GM18519 (cell line): Measurements from ENCODE around the gene CCRL2.
"Not testable (repeated sequence)": the region's sequence is repeated elsewhere in the genome, so short reads cannot be mapped to it uniquely, and the experiment has no call there.

ENCODE experiments used
- ATAC-seq: cut with Tn5 transposase; IDR thresholded peaks from one replicate; pipeline ENCODE4 v1.9.1; 2021; ENCODE audit warnings: mild to moderate bottlenecking, moderate library complexity; ENCODE audit not compliant: unreplicated experiment, low FRiP score

CCRL2 gene

GRCh38 chr3:46401579-46401978 lies 5.5 kb upstream of the CCRL2 start:
- ATAC-seq: no peak

DNA sequence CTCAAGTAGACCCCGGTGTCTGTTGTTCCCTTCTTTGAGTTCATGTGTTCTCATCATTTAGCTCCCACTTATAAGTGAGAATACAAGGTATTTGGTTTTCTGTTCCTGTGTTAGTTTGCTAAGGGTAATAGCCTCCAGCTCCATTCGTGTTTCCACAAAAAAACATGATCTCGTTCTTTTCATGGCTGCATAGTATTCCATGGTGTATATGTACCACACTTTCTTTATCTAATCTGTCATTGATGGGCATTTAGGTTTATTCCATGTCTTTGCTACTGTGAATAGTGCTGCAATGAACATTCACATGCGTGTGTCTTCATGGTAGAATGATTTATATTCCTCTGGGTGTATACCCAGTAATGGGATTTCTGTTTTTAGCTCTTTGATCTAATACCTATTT lies 4.2 kb upstream of the CCRL2 start:
- ATAC-seq: not testable (repeated sequence)

GRCh38 chr3:46405301-46406019 lies 1.6 kb upstream of the CCRL2 start:
- ATAC-seq: no peak

- ATAC-seq: no peak
Observed at GRCh38 chr3:46406443-46406787, 644 bp upstream of the CCRL2 start.

DNA sequence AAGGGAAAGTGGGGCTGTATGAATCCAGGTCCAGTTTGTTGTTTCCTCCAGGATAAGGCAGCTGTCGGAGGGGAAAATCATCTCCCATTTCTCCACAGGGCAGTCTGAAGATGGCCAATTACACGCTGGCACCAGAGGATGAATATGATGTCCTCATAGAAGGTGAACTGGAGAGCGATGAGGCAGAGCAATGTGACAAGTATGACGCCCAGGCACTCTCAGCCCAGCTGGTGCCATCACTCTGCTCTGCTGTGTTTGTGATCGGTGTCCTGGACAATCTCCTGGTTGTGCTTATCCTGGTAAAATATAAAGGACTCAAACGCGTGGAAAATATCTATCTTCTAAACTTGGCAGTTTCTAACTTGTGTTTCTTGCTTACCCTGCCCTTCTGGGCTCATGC lies 911 bp downstream of the CCRL2 start:
- no peak for ATAC-seq

- ATAC-seq: no peak
Observed at GRCh38 chr3:46408853-46409252, 1.8 kb downstream of the CCRL2 start.

GRCh38 chr3:46409739-46410489 lies 2.9 kb downstream of the CCRL2 start:
- no peak for ATAC-seq

GRCh38 chr3:46410669-46411068 lies 3.6 kb downstream of the CCRL2 start:
- no peak for ATAC-seq

GRCh38 chr3:46411271-46411670 lies 4.2 kb downstream of the CCRL2 start:
- no peak for ATAC-seq

DNA sequence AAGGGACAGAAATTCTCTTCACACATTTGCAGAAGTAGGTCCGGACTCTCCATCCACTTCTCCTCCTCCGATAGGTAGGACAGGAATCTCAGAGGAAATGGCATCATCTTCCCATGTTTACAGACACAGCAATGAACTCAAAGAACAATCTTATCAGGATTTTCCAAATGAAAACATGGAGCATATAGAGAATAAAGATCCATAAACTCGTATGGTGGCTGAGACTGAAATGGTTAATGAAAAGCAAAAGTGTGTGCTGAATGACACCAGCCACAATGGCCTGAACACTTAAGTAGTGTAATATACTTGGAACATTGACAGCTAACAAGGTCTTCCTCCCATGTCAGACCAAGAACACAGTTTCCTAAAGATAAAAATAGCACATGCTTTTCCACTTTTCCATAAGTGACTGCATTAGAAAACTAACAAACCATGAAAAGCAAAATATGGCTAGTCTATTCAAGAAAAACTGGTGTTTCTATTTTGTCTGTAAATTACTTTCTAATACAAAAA lies 5.8 kb downstream of the CCRL2 start:
- no peak for ATAC-seq

- ATAC-seq: no peak
Observed at GRCh38 chr3:46413951-46414350, 6.9 kb downstream of the CCRL2 start.

DNA sequence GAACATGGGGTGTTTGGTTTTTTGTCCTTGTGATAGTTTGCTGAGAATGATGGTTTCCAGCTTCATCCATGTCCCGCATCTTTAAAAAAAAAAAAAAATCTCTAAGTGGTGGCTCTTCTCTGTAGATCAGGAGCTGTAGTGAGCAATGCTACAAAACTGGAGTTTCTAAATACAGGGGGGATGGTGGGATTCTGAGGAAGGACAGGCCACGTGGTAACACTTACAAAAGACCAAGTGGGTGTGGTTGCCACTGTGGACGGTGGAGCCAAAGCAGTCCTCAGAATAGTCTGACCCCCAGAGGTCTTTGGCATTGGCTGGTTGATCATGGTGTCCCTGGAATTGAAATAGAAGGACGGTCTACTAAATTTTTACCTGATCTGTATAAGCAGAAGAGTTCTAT lies 7.7 kb downstream of the CCRL2 start:
- ATAC-seq: no peak

DNA sequence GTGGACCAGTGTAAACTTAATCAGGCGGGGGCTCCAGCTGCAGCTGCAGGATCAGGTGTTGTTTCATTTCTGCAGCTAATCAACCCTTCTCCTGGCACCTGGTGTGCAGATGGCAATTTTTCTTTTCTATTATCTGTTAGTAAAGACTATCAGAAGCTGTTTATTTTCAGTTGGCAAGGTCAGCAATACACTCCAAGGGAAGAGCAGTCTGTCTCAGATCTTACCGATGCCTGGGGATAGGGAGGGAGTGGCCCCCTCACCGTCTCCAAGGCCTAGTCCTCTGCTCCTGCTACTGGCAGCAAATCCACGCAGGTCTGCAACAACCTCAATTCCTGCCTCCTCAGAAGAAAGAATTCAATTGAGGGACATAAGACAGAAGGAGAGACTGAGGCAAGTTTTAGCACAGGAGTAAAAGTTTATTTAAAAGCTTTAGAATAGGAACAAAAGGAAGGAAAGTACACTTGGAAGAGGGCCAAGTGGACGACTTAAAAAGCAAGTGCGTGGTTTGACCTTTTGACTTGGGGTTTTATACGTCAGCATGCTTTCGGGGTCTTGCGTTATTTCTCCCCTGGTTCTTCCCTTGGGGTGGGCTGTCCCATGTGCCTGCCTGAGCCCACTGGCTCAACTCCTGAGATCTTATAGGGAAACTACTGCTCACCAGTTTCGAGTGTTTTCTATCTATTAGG lies 9.2 kb downstream of the CCRL2 start:
- ATAC-seq: no peak

DNA sequence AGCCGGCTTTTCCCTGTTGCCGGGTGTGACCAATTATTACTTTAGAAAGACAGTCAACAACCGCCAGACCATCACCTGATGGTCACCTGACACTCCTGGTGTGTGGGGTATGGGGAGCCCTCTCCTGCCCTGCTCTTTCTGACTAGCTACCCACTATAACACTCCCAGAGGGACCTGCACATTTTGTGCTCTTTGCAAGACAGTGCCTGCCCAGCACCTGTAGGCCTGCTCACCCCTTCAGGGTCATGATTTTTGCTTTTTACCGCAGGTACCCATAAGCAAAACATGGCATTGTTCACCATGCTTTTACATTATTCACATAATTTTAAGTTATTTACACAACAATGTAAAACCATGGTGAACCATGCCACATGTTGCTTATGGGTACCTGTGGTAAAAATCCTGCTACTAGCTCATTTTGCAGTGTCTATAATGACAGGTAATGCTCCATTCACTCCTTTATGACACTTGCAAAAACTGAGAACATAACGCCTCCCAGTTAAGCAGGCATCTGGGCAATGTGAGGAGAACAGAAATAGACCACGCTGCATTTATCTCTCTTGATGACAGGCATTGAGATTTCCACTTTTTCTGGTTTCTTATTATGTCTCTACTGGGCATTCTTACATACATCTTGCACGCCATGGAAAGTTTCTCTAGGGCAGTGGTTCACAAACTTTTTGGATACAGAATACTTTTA lies 9.9 kb downstream of the CCRL2 start:
- no peak for ATAC-seq

- no peak for ATAC-seq
Observed at GRCh38 chr3:46417841-46418611, 11.0 kb downstream of the CCRL2 start.

- ATAC-seq: no peak
Observed at GRCh38 chr3:46419816-46420215, 12.8 kb downstream of the CCRL2 start.

- ATAC-seq: no peak
Observed at GRCh38 chr3:46420931-46421330, 13.9 kb downstream of the CCRL2 start.

DNA sequence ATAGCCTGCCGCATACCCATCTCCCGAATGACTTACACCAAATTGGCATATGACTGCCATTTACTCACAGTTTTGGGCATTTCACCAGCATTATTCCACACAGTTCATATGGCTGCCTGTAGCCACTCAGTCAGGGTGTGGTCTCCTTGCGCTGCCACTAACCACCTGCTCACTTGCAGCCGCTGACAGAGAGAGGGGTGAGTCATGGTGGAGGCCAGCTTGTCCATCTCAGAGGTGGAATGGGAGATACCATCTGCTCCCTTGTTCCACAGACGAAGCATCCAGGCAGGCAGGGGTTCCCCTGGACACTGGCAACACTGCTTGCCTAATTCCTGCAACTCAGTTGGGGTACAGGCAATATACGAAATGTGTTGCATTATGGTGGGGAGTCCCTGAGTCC lies 15.6 kb downstream of the CCRL2 start:
- no peak for ATAC-seq

- no peak for ATAC-seq
Observed at GRCh38 chr3:46423588-46423987, 16.5 kb downstream of the CCRL2 start.

DNA sequence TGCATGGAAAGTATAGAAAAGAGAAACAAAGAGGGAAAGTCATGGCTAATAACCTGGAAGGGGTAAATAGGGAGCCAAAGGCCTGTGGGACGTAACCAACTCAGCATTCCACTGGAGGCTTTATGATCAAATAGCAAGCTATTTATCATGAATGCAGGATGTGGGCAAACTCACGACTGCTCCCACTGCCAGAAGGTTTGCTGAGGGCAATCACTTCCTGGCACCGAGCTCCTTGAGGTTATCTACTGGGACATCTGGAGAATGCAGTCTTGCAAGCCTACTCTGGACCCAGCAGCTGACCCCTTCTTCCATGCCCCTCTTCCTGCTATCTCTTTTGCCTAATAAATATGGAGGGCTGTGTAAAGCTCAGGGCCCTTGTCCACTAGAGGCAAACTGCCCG lies 19.4 kb downstream of the CCRL2 start:
- not testable (repeated sequence) for ATAC-seq
